H1 (cell line): ENCODE data around the gene SCPEP1. TPM values are rescaled to one million over a fixed set of nuclear protein-coding genes. Genes with fewer than 3 reads are reported as not detected.

Experiments used
- SIRT6 ChIP-seq: IDR thresholded peaks from one replicate; pipeline ENCODE4 v1.7.1; 2012; ENCODE audit warnings: low read length, inconsistent platforms
- SP1 ChIP-seq: IDR thresholded peaks from 2 replicates; pipeline ENCODE4 v1.6.1; 2011; ENCODE audit warnings: low read depth, low read length
- TAF7 ChIP-seq: optimal IDR thresholded peaks from 2 replicates; pipeline ENCODE3; 2011; ENCODE audit warnings: low read depth, mild to moderate bottlenecking, inconsistent platforms, low read length, moderate library complexity, borderline replicate concordance
- polyA plus RNA-seq, 7 experiments: library from polyadenylated mRNA; depleted of rRNA in 3 of 7; stranded (reverse) in 5 of 7; unstranded in 2 of 7; fragments of >200 nt in 5 of 7; fragments of 200-250 nt in 2 of 7; gene quantifications; 1 replicate in 5 of 7; 2 replicates in 1 of 7; 4 replicates in 1 of 7; pipeline versions ENCODE4 v1.2.1 to v1.2.3, GENCODE V29; 2011 to 2013; ENCODE audit warnings: missing spikeins in 2 of 7, mixed read lengths in 2 of 7
- total RNA-seq: library from RNA; stranded (reverse); fragmentation: NEBNext Ultra II Directional; extraction: Animal tissue kit (Norgen Biotek cat#: 25700); gene quantifications from 2 replicates; pipeline ENCODE4 v1.2.1, GENCODE V29; 2021
- TF ChIP-seq, protein P1 (sequence below): IDR thresholded peaks from 2 replicates; pipeline ENCODE4 v1.6.1; 2012; ENCODE audit warnings: low read length, inconsistent platforms

The SCPEP1 gene
- total and polyA plus RNA-seq, 2 of the 8 experiments (the other 6 are each of a cell fraction or from before 2014, with no cell fraction given) = 30.7 to 52.6 TPM

DNA sequence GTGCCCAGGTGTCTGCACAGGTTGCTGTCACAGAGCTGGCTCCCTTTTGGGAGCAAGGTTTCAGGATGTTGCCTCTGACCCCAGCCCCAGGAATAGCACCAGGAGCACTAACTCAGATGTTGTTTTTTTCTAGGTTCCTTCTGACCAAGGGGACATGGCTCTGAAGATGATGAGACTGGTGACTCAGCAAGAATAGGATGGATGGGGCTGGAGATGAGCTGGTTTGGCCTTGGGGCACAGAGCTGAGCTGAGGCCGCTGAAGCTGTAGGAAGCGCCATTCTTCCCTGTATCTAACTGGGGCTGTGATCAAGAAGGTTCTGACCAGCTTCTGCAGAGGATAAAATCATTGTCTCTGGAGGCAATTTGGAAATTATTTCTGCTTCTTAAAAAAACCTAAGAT lies 28.1 kb downstream of the SCPEP1 start (continued):
- TF ChIP-seq, protein P1, sequence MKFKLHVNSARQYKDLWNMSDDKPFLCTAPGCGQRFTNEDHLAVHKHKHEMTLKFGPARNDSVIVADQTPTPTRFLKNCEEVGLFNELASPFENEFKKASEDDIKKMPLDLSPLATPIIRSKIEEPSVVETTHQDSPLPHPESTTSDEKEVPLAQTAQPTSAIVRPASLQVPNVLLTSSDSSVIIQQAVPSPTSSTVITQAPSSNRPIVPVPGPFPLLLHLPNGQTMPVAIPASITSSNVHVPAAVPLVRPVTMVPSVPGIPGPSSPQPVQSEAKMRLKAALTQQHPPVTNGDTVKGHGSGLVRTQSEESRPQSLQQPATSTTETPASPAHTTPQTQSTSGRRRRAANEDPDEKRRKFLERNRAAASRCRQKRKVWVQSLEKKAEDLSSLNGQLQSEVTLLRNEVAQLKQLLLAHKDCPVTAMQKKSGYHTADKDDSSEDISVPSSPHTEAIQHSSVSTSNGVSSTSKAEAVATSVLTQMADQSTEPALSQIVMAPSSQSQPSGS = no peak
- no peak for TF ChIP-seq SIRT6
- TF ChIP-seq TAF7 = no peak
- no peak for TF ChIP-seq SP1
